Immature natural killer cell (primary cell): Measurements from ENCODE around the gene LZTFL1. TPM values are rescaled to one million over a fixed set of nuclear protein-coding genes. Genes with fewer than 3 reads are reported as not detected.

Experiments
- DNase-seq, 3 donors: peaks; one replicate each; pipeline ENCODE4 v3.0.0; 2022; ENCODE audit warnings: mixed read lengths in 1 of 3
- H3K27ac Mint-ChIP-seq, 6 donors: one replicate each; pipeline ENCODE4 v1.8.0; 2020; ENCODE audit warnings: mixed read lengths in 6 of 6, mild to moderate bottlenecking in 5 of 6, inconsistent platforms in 4 of 6, moderate library complexity in 3 of 6
- H3K27me3 Mint-ChIP-seq, 3 donors: one replicate each; pipeline ENCODE4 v1.8.0; 2020 to 2021; ENCODE audit warnings: low read depth in 3 of 3, mild to moderate bottlenecking in 3 of 3, mixed read lengths in 3 of 3, moderate library complexity in 3 of 3, inconsistent platforms in 1 of 3
- H3K36me3 Mint-ChIP-seq, 3 donors: one replicate each; pipeline ENCODE4 v1.8.0; 2020; ENCODE audit warnings: mixed read lengths in 3 of 3, inconsistent platforms in 2 of 3, mild to moderate bottlenecking in 2 of 3
- H3K4me1 Mint-ChIP-seq, 2 donors: one replicate each; pipeline ENCODE4 v1.8.0; 2020; ENCODE audit warnings: inconsistent platforms in 2 of 2, mild to moderate bottlenecking in 2 of 2, mixed read lengths in 2 of 2, moderate library complexity in 1 of 2
- H3K4me3 Mint-ChIP-seq, 5 donors: one replicate each; pipeline ENCODE4 v1.8.0; 2020; ENCODE audit warnings: mild to moderate bottlenecking in 5 of 5, mixed read lengths in 5 of 5, inconsistent platforms in 3 of 5, moderate library complexity in 3 of 5
- H3K9me3 Mint-ChIP-seq, 6 donors: one replicate each; pipeline ENCODE4 v1.8.0; 2020; ENCODE audit warnings: mild to moderate bottlenecking in 6 of 6, mixed read lengths in 6 of 6, inconsistent platforms in 4 of 6, moderate library complexity in 3 of 6
- polyA plus RNA-seq, 3 donors: library from polyadenylated mRNA; unstranded; fragments of 300-500 nt; fragmentation: Illumina TruSeq; gene quantifications; one replicate each; pipeline ENCODE4 v1.2.3, GENCODE V29; 2021

The LZTFL1 gene
- polyA plus RNA-seq, 3 donors from 2014 or later = 4.0 to 15.3 (median 10.5) TPM

DNA sequence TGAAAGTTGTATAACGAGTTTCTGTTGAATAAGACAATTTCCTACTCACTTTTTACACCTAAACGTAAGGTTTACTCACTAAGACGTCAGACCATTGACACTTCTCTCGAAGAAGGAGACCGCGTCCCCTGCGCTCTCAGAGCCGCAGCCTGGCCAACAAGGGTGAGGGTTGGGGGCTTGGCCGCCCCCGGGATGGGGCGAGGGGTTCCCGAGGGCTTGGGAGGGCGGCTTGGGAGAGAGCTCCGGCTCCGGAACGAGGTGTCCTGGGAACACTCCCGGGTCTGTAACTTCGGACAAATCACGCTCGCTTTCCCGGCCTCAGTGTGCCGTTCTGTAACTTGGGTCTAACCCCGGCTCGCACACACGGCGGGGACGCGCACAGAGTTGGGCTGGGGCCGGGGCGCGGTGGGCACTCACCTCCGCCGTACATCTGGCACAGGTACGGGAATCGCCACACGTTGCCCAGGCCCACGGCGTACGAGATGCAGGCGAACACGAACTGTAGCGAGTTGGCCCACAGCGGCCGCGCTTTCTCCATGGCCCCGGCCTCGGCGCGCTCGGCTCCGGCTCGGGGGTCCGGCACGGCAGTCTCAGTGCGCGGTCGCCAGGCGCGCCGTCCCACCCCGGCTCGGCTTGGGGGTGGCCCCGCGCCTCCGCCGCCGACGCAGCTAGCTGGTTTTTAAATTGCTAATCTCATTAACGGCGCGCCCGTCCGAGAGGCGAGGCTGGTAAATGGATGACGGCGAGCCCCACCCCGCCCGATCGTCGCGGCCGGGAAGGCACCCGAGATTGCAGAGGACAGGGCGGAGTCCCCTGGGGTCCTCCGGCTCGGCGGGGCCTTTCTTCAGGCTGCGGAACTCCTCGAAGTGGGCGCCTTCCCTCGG is 45.8 kb downstream of the LZTFL1 start, which contains the start of gene SLC6A20:
SLC6A20 (minus strand) TSS at position 655 of the 884 bp plus-strand sequence; CDS start at position 538, 117 bp downstream.
- H3K27ac Mint-ChIP-seq = peak within 1 kb of the TSS in 4 of 6 donors; percentile 2 to 67 (median 64)
- H3K27me3 Mint-ChIP-seq = peaks cover 16 to 36% (median 23%) of the 10 kb centered on the region in 3 donors
- H3K9me3 Mint-ChIP-seq = no peaks in the 10 kb centered on the region
- H3K36me3 Mint-ChIP-seq = no peaks in the 10 kb centered on the region
- DNase-seq = peak; percentile 27 to 36 (median 34)
- peaks cover 7 to 8% of the 10 kb centered on the region in 2 donors for H3K4me1 Mint-ChIP-seq
- H3K4me3 Mint-ChIP-seq = peak within 1 kb of the TSS; percentile 54 to 88 (median 84)

DNA sequence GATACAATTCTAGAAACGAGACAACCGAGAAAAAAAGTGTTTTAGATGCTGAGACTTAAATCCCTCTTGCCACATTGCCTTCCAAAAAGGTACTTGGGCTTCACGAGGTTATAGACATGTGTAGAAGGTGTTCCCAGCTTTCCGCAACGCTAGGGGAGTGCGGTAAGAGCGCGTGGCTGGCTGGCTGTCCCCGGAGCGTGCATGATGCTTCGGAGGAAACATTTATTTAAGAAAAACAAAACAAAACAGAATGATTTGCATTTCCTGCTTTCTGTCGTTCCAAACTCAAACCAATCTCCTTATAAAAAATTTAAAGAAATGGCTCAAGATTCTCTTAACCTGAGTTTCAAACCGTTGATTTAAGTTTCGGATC is 46.4 kb downstream of the LZTFL1 start:
- Mint-ChIP-seq H3K27ac (peak overlapping the region in 3 of 6 donors; percentile 2 to 67 (median 65)), H3K27me3 (peaks cover 17 to 36% (median 23%) of the 10 kb centered on the region in 3 donors)

DNA sequence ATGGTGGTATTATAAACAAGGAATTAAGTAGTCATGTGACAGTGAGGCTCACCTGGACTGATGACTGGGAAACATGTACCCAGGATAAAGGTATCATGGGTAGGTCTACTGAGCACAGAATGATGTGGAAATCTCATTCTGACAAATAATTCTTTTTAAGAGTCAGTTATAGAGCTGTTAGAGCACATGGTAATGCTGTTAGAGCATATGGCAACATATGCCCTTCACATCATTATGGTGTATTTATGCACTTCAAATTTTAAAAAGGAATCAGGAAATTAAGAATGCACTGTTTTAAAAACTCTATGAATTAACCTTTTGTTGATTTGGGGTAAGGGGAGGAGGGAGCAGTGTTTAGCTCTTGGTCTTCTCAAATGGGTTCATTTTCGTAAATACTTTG is 47.3 kb downstream of the LZTFL1 start:
- H3K36me3 Mint-ChIP-seq = peaks cover 0 to 12% (median 11%) of the 10 kb centered on the region in 3 donors
- H3K9me3 Mint-ChIP-seq = peaks cover 1 to 10% (median 4%) of the 10 kb centered on the region in 6 donors
- peak overlapping the region in 2 of 5 donors; percentile 22 to 30 for H3K4me3 Mint-ChIP-seq
- no peak for DNase-seq
- H3K4me1 Mint-ChIP-seq = peaks cover 7 to 8% of the 10 kb centered on the region in 2 donors
- H3K27ac Mint-ChIP-seq = no peak overlapping the region
- H3K27me3 Mint-ChIP-seq = peaks cover 15 to 35% (median 23%) of the 10 kb centered on the region in 3 donors

More for the DNA sequence above, 46.4 kb downstream of the LZTFL1 start:
- Mint-ChIP-seq H3K4me3 (peak overlapping the region; percentile 54 to 88 (median 84)), H3K36me3 (peaks cover 0 to 4% (median 4%) of the 10 kb centered on the region in 3 donors), H3K4me1 (peaks cover 7 to 8% of the 10 kb centered on the region in 2 donors), H3K9me3 (peaks cover 0 to 4% (median under 1%) of the 10 kb centered on the region in 6 donors)
- DNase-seq = no peak

GRCh38 chr3:45794177-45794560 is 47.8 kb downstream of the LZTFL1 start:
- peak overlapping the region in 1 of 6 donors; percentile 23 for H3K27ac Mint-ChIP-seq

DNA sequence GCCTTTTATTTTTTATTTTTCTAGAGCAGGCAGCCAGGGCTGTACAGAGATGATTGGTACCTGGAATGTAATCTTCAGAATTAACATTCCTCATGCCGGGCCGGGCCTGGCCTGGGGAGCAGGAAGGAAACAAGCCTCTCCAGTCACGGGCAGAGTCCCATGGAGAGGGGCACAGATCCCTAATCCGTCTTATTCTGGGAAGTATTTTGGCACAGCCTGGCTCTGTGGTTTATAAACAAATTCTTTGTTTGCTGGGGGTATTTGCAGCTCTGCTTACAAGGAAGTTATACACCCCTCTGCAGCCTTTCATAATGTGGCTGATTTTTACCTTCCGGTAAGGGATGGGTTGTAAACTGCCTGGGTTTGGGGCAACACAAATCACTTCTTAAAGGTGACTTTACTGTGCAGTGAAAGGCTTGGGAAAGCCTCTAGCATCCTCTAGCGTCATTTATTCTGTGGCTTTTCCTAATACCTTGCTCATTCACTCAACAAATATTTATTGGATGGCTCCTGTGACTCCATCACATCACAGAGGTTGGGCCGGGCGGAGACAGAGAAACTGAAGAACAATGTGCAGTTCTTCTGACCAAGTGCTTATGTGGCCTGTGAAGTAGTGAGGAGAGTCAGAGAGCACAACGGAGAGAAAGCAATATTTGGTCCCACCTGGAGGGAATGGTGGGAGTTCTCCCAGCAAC is 48.3 kb downstream of the LZTFL1 start:
- Mint-ChIP-seq H3K9me3 (peaks cover 4 to 16% (median 10%) of the 10 kb centered on the region in 6 donors), H3K27ac (peak overlapping the region in 1 of 6 donors; percentile 23), H3K4me3 (peak overlapping the region in 2 of 5 donors; percentile 19 to 34), H3K27me3 (peaks cover 12 to 27% (median 21%) of the 10 kb centered on the region in 3 donors), H3K4me1 (peaks cover 7 to 8% of the 10 kb centered on the region in 2 donors), H3K36me3 (peaks cover 0 to 18% (median 12%) of the 10 kb centered on the region in 3 donors)
- DNase-seq = no peak

More at GRCh38 chr3:45794177-45794560, 47.8 kb downstream of the LZTFL1 start:
- Mint-ChIP-seq H3K4me1 (peaks cover 7 to 8% of the 10 kb centered on the region in 2 donors), H3K9me3 (peaks cover 2 to 11% (median 7%) of the 10 kb centered on the region in 6 donors), H3K36me3 (peaks cover 0 to 13% (median 12%) of the 10 kb centered on the region in 3 donors), H3K27me3 (peaks cover 15 to 30% (median 23%) of the 10 kb centered on the region in 3 donors), H3K4me3 (peak overlapping the region in 2 of 5 donors; percentile 19 to 34)
- DNase-seq = no peak

DNA sequence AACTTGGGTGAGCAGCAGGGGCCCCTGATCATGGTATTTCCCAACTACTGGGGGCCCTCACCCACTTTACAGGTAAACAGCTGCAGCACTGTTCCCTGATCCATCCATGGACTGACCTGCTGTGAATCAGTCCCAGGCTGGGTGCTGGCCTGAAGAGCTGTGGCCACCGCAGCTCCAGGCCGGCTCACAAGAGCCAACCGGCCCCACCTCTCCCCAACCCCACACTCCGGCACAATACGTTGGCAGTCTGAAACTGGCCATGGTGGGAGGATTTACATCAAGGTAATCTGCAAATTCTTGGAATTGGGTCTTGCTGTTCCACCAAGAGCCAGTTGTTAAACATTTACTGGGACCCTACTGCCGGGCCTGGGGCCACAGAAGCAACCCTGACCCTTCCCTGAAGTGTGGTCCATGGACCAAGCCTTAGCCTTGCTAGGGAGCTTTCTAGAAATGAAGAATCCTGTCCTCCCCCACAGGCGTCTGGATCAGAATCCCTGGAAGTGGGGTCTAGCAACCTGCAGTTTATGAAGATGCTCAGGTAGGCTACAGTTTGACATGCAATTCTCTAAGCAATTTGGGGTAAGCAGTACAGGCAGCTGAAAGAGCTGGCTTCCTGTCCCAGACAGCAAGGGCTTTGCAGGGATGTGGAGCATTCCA is 49.3 kb downstream of the LZTFL1 start:
- no peak overlapping the region for H3K4me3 Mint-ChIP-seq
- H3K36me3 Mint-ChIP-seq = peaks cover 0 to 18% (median 12%) of the 10 kb centered on the region in 3 donors
- peaks cover 4 to 17% (median 10%) of the 10 kb centered on the region in 6 donors for H3K9me3 Mint-ChIP-seq
- peaks cover 12 to 24% (median 21%) of the 10 kb centered on the region in 3 donors for H3K27me3 Mint-ChIP-seq
- H3K4me1 Mint-ChIP-seq = peaks cover 7 to 8% of the 10 kb centered on the region in 2 donors
- no peak for DNase-seq
- H3K27ac Mint-ChIP-seq = no peak overlapping the region

DNA sequence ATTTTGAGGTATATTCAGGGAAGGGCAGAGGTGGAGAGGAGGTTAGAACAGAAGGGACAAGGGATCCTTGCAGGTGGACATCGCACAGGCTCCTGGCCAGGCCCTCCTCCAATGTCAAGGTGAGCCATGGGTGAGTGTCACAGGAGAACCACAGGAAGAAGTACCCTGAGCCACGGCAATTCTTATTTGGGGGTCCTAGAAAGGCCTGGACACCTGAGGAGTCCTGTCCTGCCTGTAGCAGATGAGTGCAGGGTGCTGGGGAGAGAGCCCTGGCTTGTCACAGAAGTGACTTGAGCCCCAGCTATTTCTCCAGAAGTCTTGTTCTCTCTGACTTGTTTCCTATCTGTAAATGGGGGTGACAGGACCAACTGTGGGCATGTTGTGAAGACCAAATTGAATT is 49.9 kb downstream of the LZTFL1 start:
- no peak for DNase-seq
- Mint-ChIP-seq H3K27ac (no peak overlapping the region), H3K4me1 (peaks cover 7 to 8% of the 10 kb centered on the region in 2 donors), H3K27me3 (peaks cover 12 to 22% (median 20%) of the 10 kb centered on the region in 3 donors), H3K4me3 (no peak overlapping the region), H3K9me3 (peaks cover 4 to 17% (median 10%) of the 10 kb centered on the region in 6 donors), H3K36me3 (peaks cover 0 to 18% (median 12%) of the 10 kb centered on the region in 3 donors)

DNA sequence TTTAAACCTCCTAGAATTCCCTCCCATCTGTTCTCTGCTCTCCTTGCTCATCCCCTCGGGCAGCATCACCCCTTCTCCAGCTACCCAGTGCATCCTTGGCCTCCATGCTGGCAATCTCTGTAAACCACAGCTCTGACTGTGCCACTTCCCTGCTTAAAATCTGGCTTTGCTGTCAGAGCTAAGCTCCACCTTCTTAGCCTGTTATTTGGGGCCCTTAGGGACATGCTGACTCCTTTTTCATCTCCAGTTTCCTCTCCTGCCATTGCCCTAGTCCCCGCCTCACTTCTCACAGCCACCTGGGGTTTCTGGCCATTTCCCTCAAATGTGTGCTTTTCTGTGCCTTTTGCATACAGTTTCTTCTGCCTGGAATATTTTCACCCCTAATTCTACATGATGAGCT is 51.3 kb downstream of the LZTFL1 start:
- peaks cover 4 to 17% (median 10%) of the 10 kb centered on the region in 6 donors for H3K9me3 Mint-ChIP-seq
- peaks cover 0 to 18% (median 12%) of the 10 kb centered on the region in 3 donors for H3K36me3 Mint-ChIP-seq
- no peak for DNase-seq
- no peak overlapping the region for H3K4me3 Mint-ChIP-seq
- peaks cover 5 to 6% of the 10 kb centered on the region in 2 donors for H3K4me1 Mint-ChIP-seq
- no peak overlapping the region for H3K27ac Mint-ChIP-seq
- H3K27me3 Mint-ChIP-seq = peaks cover 10 to 17% (median 13%) of the 10 kb centered on the region in 3 donors

DNA sequence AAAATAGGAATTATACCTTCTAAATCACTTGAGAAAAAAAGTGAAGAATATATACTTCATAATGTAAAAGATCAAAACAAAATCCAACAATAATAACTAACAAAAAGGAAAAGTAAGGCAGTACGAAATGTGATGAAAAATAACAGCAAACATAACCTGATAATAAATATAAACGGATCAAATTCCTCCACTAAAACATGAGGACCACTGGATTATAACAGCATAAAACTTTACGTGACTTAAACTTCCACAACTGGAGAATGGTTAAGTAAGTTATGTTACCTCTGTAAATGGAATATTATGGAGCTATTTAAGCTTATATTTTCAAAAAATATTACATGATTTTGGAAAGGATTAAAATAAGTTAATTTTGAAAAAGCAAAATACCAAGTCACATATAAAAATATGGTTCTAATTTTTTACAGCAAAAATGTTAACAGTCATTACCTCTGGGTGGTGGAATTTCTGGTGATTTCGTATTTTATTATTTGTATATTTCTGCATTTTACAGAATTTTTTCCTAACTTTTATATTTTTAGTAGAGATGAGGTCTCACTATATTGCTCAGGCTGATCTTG is 52.6 kb downstream of the LZTFL1 start:
- peaks cover 3 to 10% (median 7%) of the 10 kb centered on the region in 3 donors for H3K27me3 Mint-ChIP-seq
- H3K36me3 Mint-ChIP-seq = peaks cover 5 to 18% (median 12%) of the 10 kb centered on the region in 3 donors
- peaks cover 4 to 17% (median 10%) of the 10 kb centered on the region in 6 donors for H3K9me3 Mint-ChIP-seq
- no peak for DNase-seq
- H3K27ac Mint-ChIP-seq = no peak overlapping the region
- H3K4me1 Mint-ChIP-seq = no peaks in the 10 kb centered on the region
- H3K4me3 Mint-ChIP-seq = no peak overlapping the region

DNA sequence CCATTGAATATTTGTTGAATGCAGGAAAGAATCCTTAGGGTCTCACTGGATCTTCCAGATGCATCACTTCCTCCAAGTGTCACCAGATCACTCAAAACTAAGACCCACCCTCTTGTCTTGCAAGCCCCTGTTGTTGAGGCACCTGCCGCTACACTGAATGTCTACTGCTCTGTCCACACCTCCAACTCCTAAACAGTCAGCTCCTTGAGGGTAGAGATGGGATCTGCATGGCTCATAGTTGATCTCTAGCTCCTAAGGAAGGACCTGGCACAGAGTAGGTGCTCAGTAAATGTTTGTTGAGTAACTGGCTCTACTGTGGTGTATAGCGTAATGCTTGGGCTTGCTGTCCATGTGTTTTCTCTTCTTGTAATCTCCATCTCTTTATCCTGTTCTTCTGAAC is 54.4 kb downstream of the LZTFL1 start:
- Mint-ChIP-seq H3K9me3 (peaks cover 4 to 17% (median 10%) of the 10 kb centered on the region in 6 donors), H3K4me1 (no peaks in the 10 kb centered on the region), H3K36me3 (peaks cover 7 to 18% (median 12%) of the 10 kb centered on the region in 3 donors), H3K27ac (no peak overlapping the region), H3K4me3 (no peak overlapping the region), H3K27me3 (peaks cover 2 to 5% (median 2%) of the 10 kb centered on the region in 3 donors)
- DNase-seq = no peak

GRCh38 chr3:45786801-45787495 is 55.0 kb downstream of the LZTFL1 start:
- H3K27me3 Mint-ChIP-seq = peaks cover 2% of the 10 kb centered on the region in 3 donors
- no peak for DNase-seq
- H3K9me3 Mint-ChIP-seq = peaks cover 4 to 17% (median 10%) of the 10 kb centered on the region in 6 donors
- no peak overlapping the region for H3K27ac Mint-ChIP-seq
- no peak overlapping the region for H3K4me3 Mint-ChIP-seq
- H3K4me1 Mint-ChIP-seq = no peaks in the 10 kb centered on the region
- peaks cover 7 to 18% (median 12%) of the 10 kb centered on the region in 3 donors for H3K36me3 Mint-ChIP-seq

- peaks cover 2 to 15% (median 10%) of the 10 kb centered on the region in 6 donors for H3K9me3 Mint-ChIP-seq
These were observed 56.2 kb downstream of the LZTFL1 start for GRCh38 chr3:45785605-45786150.

More at GRCh38 chr3:45785605-45786150, 56.2 kb downstream of the LZTFL1 start:
- Mint-ChIP-seq H3K27ac (no peak overlapping the region), H3K27me3 (peaks cover under 1 to 2% (median 2%) of the 10 kb centered on the region in 3 donors), H3K36me3 (peaks cover 7 to 16% (median 10%) of the 10 kb centered on the region in 3 donors), H3K4me1 (no peaks in the 10 kb centered on the region), H3K4me3 (no peak overlapping the region)
- no peak for DNase-seq
